CD8-positive, alpha-beta memory T cell (primary cell): ENCODE data around the gene TLR9. TPM values are rescaled to one million over a fixed set of nuclear protein-coding genes. Genes with fewer than 3 reads are reported as not detected.

Experiments
- CTCF ChIA-PET: fragments of 350-600 bp; sonication (Branson Sonifier 250); formaldehyde crosslinking; loops from one replicate; lab custom pipeline; 2021; ENCODE audit warnings: antibody characterized with exemption; lab: Charles Lee
- POLR2A ChIA-PET: fragments of 350-600 bp; sonication (Branson Sonifier 250); formaldehyde crosslinking; loops from one replicate; lab custom pipeline; 2021; ENCODE audit warnings: antibody characterized with exemption; lab: Charles Lee
- DNase-seq, 5 donors: peaks; one replicate each; pipeline versions ENCODE4 v3.0.0 to v3.0.0-alpha.2; 2020 to 2022; ENCODE audit warnings: mixed read lengths in 1 of 5
- H3K27ac ChIP-seq: one replicate; pipeline ENCODE4 v1.7.0; 2013; ENCODE audit warnings: low read depth, mild to moderate bottlenecking, low read length, moderate library complexity
- H3K27me3 ChIP-seq: 2 replicates; pipeline ENCODE4 v1.7.0; 2013; ENCODE audit warnings: low read length, mild to moderate bottlenecking; ENCODE audit not compliant: insufficient read depth, poor library complexity, severe bottlenecking
- H3K36me3 ChIP-seq: 2 replicates; pipeline ENCODE4 v1.7.0; 2013; ENCODE audit warnings: mild to moderate bottlenecking, low read length, moderate library complexity; ENCODE audit not compliant: insufficient read depth
- H3K4me1 ChIP-seq: 2 replicates; pipeline ENCODE4 v1.7.0; 2013; ENCODE audit warnings: mild to moderate bottlenecking, low read length, moderate library complexity; ENCODE audit not compliant: insufficient read depth
- H3K4me3 ChIP-seq: 2 replicates; pipeline ENCODE4 v1.7.0; 2013; ENCODE audit warnings: mild to moderate bottlenecking, low read length
- H3K9me3 ChIP-seq: 2 replicates; pipeline ENCODE4 v1.7.0; 2013; ENCODE audit warnings: mild to moderate bottlenecking, low read length
- H3K27ac Mint-ChIP-seq, 8 donors: one replicate each; pipeline ENCODE4 v1.8.0; 2020 to 2021; ENCODE audit warnings: mixed read lengths in 8 of 8, mild to moderate bottlenecking in 6 of 8, inconsistent platforms in 3 of 8, moderate library complexity in 3 of 8
- H3K27me3 Mint-ChIP-seq, 2 donors: one replicate each; pipeline ENCODE4 v1.8.0; 2020 to 2021; ENCODE audit warnings: mixed read lengths in 2 of 2, mild to moderate bottlenecking in 1 of 2, moderate library complexity in 1 of 2
- H3K36me3 Mint-ChIP-seq, 3 donors: one replicate each; pipeline ENCODE4 v1.8.0; 2020 to 2021; ENCODE audit warnings: mixed read lengths in 3 of 3, inconsistent platforms in 1 of 3, mild to moderate bottlenecking in 1 of 3
- H3K4me1 Mint-ChIP-seq, 3 donors: one replicate each; pipeline ENCODE4 v1.8.0; 2020 to 2021; ENCODE audit warnings: mixed read lengths in 3 of 3, inconsistent platforms in 1 of 3, mild to moderate bottlenecking in 1 of 3
- H3K4me3 Mint-ChIP-seq, 7 donors: one replicate each; pipeline ENCODE4 v1.8.0; 2020 to 2021; ENCODE audit warnings: mixed read lengths in 7 of 7, mild to moderate bottlenecking in 6 of 7, moderate library complexity in 4 of 7, inconsistent platforms in 2 of 7
- H3K9me3 Mint-ChIP-seq, 5 donors: one replicate each; pipeline ENCODE4 v1.8.0; 2020 to 2022; ENCODE audit warnings: mixed read lengths in 5 of 5, mild to moderate bottlenecking in 3 of 5, moderate library complexity in 2 of 5, inconsistent platforms in 1 of 5
- polyA plus RNA-seq: library from polyadenylated mRNA; unstranded; fragments of 300-500 nt; fragmentation: Illumina TruSeq; gene quantifications from one replicate; pipeline ENCODE4 v1.2.3, GENCODE V29; 2021
- total RNA-seq, 2 experiments: library from RNA; stranded (reverse); gene quantifications; one replicate each; pipeline ENCODE4 v1.2.3, GENCODE V29; 2021

The TLR9 gene
- total and polyA plus RNA-seq, 3 experiments from 2014 or later: 0.16 to 0.22 (median 0.16) TPM

GRCh38 chr3:52240886-52241370 is 15.5 kb upstream of the TLR9 start:
- no peaks in the 10 kb centered on the region for H3K9me3 ChIP-seq
- H3K27ac Mint-ChIP-seq: peak overlapping the region; percentile 88 to 98 (median 96)
- H3K27ac ChIP-seq: no peak overlapping the region
- peaks cover 0 to 12% (median 3%) of the 10 kb centered on the region in 3 donors for H3K36me3 Mint-ChIP-seq
- H3K27me3 ChIP-seq: no peaks in the 10 kb centered on the region
- peaks cover 72 to 84% (median 78%) of the 10 kb centered on the region in 3 donors for H3K4me1 Mint-ChIP-seq
- no peaks in the 10 kb centered on the region for H3K36me3 ChIP-seq
- ChIA-PET CTCF (interaction anchor here (1.0 to 10.2 kb wide), 11 partner anchors 9 to 98 kb away, joined by 3 to 74 read pairs (median 4); partner anchors contain the start of genes TLR9 and WDR82), POLR2A (interaction anchor here (1.3 to 2.8 kb wide), 3 partner anchors 12 to 41 kb away, joined by 4 to 27 read pairs (median 6); no protein-coding TSS in a partner anchor)
- peak overlapping the region; percentile 31 to 99 (median 98) for H3K4me3 Mint-ChIP-seq
- no peaks in the 10 kb centered on the region for H3K9me3 Mint-ChIP-seq
- H3K4me3 ChIP-seq: peak overlapping the region; percentile 96
- H3K4me1 ChIP-seq: peaks cover 75% of the 10 kb centered on the region
- DNase-seq: peak in 1 of 5 donors; percentile 42
- peaks cover 0 to under 1% of the 10 kb centered on the region in 2 donors for H3K27me3 Mint-ChIP-seq

DNA sequence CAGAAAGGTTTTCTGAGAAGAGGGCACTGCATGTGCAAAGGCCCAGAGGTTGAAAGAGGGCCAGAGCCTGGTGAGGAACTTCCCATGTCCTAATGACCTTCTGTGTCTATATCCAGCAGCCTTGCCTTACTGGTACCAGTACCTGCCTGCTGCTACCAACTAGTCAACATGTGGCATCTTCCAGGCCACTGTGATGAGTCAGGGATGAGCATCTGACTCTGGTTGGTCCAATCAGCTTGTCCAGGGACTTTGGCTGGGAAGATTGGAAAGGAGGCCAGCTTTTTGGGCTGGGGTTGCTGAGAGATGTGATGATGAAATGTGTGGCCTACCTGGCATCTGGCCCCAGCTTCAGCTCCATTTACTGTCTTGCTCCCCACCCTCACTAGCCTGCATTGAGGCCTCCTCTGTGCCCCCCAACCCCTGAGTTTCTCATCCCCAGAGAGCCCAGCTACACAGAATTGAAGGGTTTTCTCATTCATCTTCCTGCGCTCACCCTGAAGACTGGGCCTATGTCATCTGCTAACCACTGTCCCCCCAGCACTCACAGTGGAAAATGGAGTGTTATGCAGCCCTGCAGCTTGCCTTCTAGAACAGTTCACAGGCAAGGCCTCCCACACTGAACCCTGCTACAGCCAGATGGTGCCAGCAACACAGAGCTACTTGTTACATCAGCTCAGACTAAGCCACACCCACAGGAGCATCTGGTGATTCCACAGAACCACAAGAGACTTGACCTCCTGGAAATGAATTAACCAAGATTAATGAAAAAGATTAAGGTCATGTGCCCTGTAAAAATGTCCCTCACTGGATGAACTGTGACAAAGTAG is 14.8 kb upstream of the TLR9 start:
- H3K27me3 ChIP-seq: no peaks in the 10 kb centered on the region
- peaks cover 0 to 19% (median 3%) of the 10 kb centered on the region in 3 donors for H3K36me3 Mint-ChIP-seq
- peaks cover 80% of the 10 kb centered on the region for H3K4me1 ChIP-seq
- ChIA-PET CTCF (interaction anchor here (1.0 to 10.2 kb wide), 12 partner anchors 9 to 99 kb away, joined by 3 to 74 read pairs (median 4); partner anchors contain the start of genes TLR9 and WDR82), POLR2A (interaction anchor here (1.3 to 2.8 kb wide), 3 partner anchors 13 to 42 kb away, joined by 4 to 27 read pairs (median 6); no protein-coding TSS in a partner anchor)
- H3K4me3 ChIP-seq: peak overlapping the region; percentile 96
- H3K4me1 Mint-ChIP-seq: peaks cover 75 to 88% (median 83%) of the 10 kb centered on the region in 3 donors
- H3K4me3 Mint-ChIP-seq: peak overlapping the region; percentile 96 to 99 (median 98)
- H3K27ac ChIP-seq: peak overlapping the region; percentile 83
- DNase-seq: peak in 2 of 5 donors; percentile 25 to 61
- peaks cover 0 to 2% of the 10 kb centered on the region in 2 donors for H3K27me3 Mint-ChIP-seq
- peak overlapping the region; percentile 88 to 99 (median 96) for H3K27ac Mint-ChIP-seq
- no peaks in the 10 kb centered on the region for H3K36me3 ChIP-seq
- no peaks in the 10 kb centered on the region for H3K9me3 ChIP-seq
- no peaks in the 10 kb centered on the region for H3K9me3 Mint-ChIP-seq

DNA sequence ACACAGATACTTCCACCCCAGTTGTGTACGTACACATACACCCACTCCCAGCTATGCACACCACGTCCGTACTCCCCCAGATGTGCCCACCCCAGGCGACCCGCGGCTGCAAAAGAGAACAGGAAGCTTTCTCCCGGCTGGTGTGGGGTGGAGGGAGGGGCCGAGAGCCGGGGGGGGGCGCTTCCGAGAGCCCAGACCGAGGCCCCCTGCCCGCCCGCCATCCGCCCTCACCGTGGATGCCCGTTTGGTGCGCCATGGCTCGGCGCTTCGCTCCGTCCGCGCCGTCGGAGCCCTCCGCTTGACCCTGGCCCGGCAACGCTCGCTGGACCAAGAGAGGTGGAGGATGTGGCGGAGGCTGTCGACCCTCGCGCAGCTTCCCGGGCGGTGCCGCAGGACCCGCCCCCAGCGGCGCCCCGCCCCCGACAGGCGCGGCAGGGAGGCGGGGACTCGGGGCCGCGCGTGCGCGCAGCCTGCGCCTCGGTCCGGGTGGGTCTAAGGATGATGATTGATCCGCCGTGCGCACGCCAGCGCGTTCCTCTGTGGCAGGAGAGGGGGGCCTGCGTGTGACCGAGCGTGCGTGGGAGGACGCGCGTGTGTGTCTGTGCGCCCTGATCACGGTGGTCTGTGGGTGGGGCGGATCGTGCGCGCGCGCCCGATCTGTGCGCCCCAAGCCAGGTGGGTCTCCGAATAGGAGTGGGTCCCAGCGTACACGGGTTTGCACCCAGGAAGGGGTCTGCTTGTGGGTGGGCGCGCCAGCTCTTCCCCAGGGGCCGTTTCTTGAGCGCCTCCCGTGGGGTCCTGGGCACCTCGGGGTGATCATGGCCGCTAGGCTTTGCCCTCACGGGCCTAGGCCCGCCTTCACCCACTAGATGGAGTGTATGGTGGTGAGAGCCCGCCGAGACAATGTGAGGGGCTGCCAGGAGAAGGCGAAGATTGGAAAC is 13.6 kb upstream of the TLR9 start, which contains the start of gene TWF2:
TSS of gene TWF2 (minus strand) at position 398 of the 941 bp plus-strand sequence. CDS start at position 256, 142 bp downstream.
- peak; percentile 82 to 94 (median 88) for DNase-seq
- peaks cover 0 to 30% (median 3%) of the 10 kb centered on the region in 3 donors for H3K36me3 Mint-ChIP-seq
- Histone ChIP-seq H3K9me3 (no peaks in the 10 kb centered on the region), H3K4me1 (peaks cover 76% of the 10 kb centered on the region), H3K27me3 (no peaks in the 10 kb centered on the region), H3K27ac (peak within 1 kb of the TSS; percentile 83), H3K36me3 (no peaks in the 10 kb centered on the region), H3K4me3 (peak within 1 kb of the TSS; percentile 96)
- H3K27ac Mint-ChIP-seq: peak within 1 kb of the TSS; percentile 88 to 99 (median 96)
- peaks cover 72 to 88% (median 83%) of the 10 kb centered on the region in 3 donors for H3K4me1 Mint-ChIP-seq
- POLR2A ChIA-PET: interaction anchor here (0.9 to 3.1 kb wide), 10 partner anchors 10 to 49 kb away, joined by 3 to 39 read pairs (median 6); partner anchors contain the start of genes GLYCTK and WDR82
- CTCF ChIA-PET: interaction anchor here (1.3 to 10.2 kb wide), 8 partner anchors 13 to 100 kb away, joined by 4 to 74 read pairs (median 10); partner anchors contain the start of genes GLYCTK, TLR9 and WDR82
- H3K4me3 Mint-ChIP-seq: peak within 1 kb of the TSS; percentile 96 to 99 (median 98)
- H3K27me3 Mint-ChIP-seq: peaks cover 0 to 2% of the 10 kb centered on the region in 2 donors
- no peaks in the 10 kb centered on the region for H3K9me3 Mint-ChIP-seq

- peak overlapping the region; percentile 41 to 96 (median 93) for H3K27ac Mint-ChIP-seq
- POLR2A ChIA-PET: interaction anchor here (0.9 to 3.1 kb wide), 11 partner anchors 9 to 50 kb away, joined by 3 to 39 read pairs (median 6); partner anchors contain the start of genes GLYCTK and WDR82
- no peaks in the 10 kb centered on the region for H3K9me3 ChIP-seq
- no peaks in the 10 kb centered on the region for H3K27me3 ChIP-seq
- H3K36me3 ChIP-seq: no peaks in the 10 kb centered on the region
- H3K4me3 ChIP-seq: peak overlapping the region; percentile 96
- no peaks in the 10 kb centered on the region for H3K9me3 Mint-ChIP-seq
- peaks cover 0 to 37% (median 3%) of the 10 kb centered on the region in 3 donors for H3K36me3 Mint-ChIP-seq
- peaks cover 0 to 2% of the 10 kb centered on the region in 2 donors for H3K27me3 Mint-ChIP-seq
- H3K4me1 Mint-ChIP-seq: peaks cover 67 to 88% (median 84%) of the 10 kb centered on the region in 3 donors
- H3K4me3 Mint-ChIP-seq: peak overlapping the region; percentile 96 to 99 (median 98)
- CTCF ChIA-PET: interaction anchor here (1.3 to 10.2 kb wide), 8 partner anchors 14 to 100 kb away, joined by 4 to 74 read pairs (median 10); partner anchors contain the start of genes GLYCTK, TLR9 and WDR82
- peaks cover 72% of the 10 kb centered on the region for H3K4me1 ChIP-seq
- H3K27ac ChIP-seq: peak overlapping the region; percentile 83
- DNase-seq: no peak
Measured at GRCh38 chr3:52238193-52238760, 12.8 kb upstream of the TLR9 start.

GRCh38 chr3:52237657-52238172 is 12.3 kb upstream of the TLR9 start:
- peak in 1 of 5 donors; percentile 46 for DNase-seq
- peaks cover 70 to 90% (median 83%) of the 10 kb centered on the region in 3 donors for H3K4me1 Mint-ChIP-seq
- H3K4me3 ChIP-seq: peak overlapping the region; percentile 96
- peaks cover 0 to 2% of the 10 kb centered on the region in 2 donors for H3K27me3 Mint-ChIP-seq
- H3K36me3 Mint-ChIP-seq: peaks cover 0 to 42% (median 3%) of the 10 kb centered on the region in 3 donors
- no peaks in the 10 kb centered on the region for H3K36me3 ChIP-seq
- H3K27ac Mint-ChIP-seq: peak overlapping the region; percentile 82 to 96 (median 92)
- no peaks in the 10 kb centered on the region for H3K9me3 Mint-ChIP-seq
- H3K4me1 ChIP-seq: peaks cover 77% of the 10 kb centered on the region
- POLR2A ChIA-PET: interaction anchor here (0.9 to 3.1 kb wide), 5 partner anchors 8 to 44 kb away, joined by 3 to 39 read pairs (median 6); partner anchors contain the start of genes PPM1M and WDR82
- peak overlapping the region; percentile 96 to 99 (median 98) for H3K4me3 Mint-ChIP-seq
- peak overlapping the region; percentile 83 for H3K27ac ChIP-seq
- H3K9me3 ChIP-seq: no peaks in the 10 kb centered on the region
- CTCF ChIA-PET: interaction anchor here (1.0 to 10.2 kb wide), 8 partner anchors 14 to 101 kb away, joined by 3 to 74 read pairs (median 10); partner anchors contain the start of genes GLYCTK, TLR9 and WDR82
- H3K27me3 ChIP-seq: no peaks in the 10 kb centered on the region

DNA sequence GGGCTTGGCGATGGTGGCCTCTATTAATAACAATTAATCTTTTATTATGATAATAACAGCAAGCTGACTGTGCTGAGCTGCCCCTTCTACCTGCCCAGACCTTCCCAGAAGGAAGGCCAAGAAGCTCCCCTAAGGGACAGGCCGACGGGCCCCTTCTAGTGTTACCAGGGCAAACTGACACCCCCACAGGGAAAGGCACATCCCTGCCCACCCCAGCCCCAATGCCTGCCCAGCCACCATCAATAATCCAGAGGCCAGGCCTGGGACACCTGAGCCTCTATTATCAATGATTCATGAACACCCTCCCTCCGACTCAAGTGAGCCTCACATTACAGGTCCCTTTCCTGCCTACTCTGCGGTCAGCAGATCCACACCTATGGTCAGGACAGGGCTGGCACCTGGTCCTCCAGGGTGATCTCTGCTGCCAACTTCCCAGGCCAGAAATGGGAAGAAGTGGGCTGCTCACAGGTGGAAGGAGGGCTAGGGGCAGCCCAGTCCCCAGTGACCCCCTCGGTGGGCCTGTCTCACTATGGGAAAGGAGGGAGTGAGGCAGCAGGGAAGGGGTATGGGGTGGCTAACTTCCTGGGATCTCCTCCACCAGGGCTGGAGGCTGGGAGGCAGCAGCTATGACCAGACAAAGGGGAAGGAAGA is 11.7 kb upstream of the TLR9 start:
- Histone ChIP-seq H3K27me3 (no peaks in the 10 kb centered on the region), H3K4me3 (peak overlapping the region; percentile 96), H3K9me3 (no peaks in the 10 kb centered on the region), H3K4me1 (peaks cover 81% of the 10 kb centered on the region), H3K36me3 (peaks cover 2% of the 10 kb centered on the region), H3K27ac (peak overlapping the region; percentile 83)
- Mint-ChIP-seq H3K4me3 (peak overlapping the region; percentile 61 to 99 (median 79)), H3K4me1 (peaks cover 70 to 93% (median 87%) of the 10 kb centered on the region in 3 donors), H3K27me3 (peaks cover 0 to 2% of the 10 kb centered on the region in 2 donors), H3K27ac (peak overlapping the region in 7 of 8 donors; percentile 10 to 92 (median 81)), H3K9me3 (no peaks in the 10 kb centered on the region), H3K36me3 (peaks cover 0 to 47% (median 3%) of the 10 kb centered on the region in 3 donors)
- peak in 1 of 5 donors; percentile 43 for DNase-seq
- CTCF ChIA-PET: interaction anchor here (1.0 to 10.2 kb wide), 6 partner anchors 15 to 102 kb away, joined by 3 to 74 read pairs (median 40); partner anchors contain the start of genes TLR9 and WDR82
- POLR2A ChIA-PET: interaction anchor here (0.9 to 3.1 kb wide), 5 partner anchors 9 to 41 kb away, joined by 3 to 39 read pairs (median 3); partner anchors contain the start of genes PPM1M and WDR82
